SK-N-SH (cell line): ENCODE measurements around the gene RPS23.

Source experiments
- EP300 ChIP-seq, 2 experiments: IDR thresholded peaks; 2 replicates each; pipeline versions ENCODE4 v1.4.0 to v1.6.1; 2012; ENCODE audit warnings: borderline replicate concordance in 1 of 2, low read depth in 1 of 2, low read length in 1 of 2
- GATA2 ChIP-seq: sonication (generic); formaldehyde crosslinking; IDR thresholded peaks from 2 replicates; pipeline ENCODE4 v1.5.0; 2020; ENCODE audit warnings: mild to moderate bottlenecking, missing genetic modification reagents
- NFIC ChIP-seq: IDR thresholded peaks from 2 replicates; pipeline ENCODE4 v1.4.0; 2012; ENCODE audit warnings: borderline replicate concordance
- TF ChIP-seq, protein P1 (sequence below): fragments of 200-600 bp; sonication (generic); IDR thresholded peaks from 2 replicates; pipeline ENCODE4 v1.6.1; 2017; ENCODE audit warnings: antibody characterized with exemption, mild to moderate bottlenecking, moderate library complexity
- TF ChIP-seq, protein P2 (sequence below): IDR thresholded peaks from 2 replicates; pipeline ENCODE4 v1.4.0; 2012; ENCODE audit warnings: low read depth, borderline replicate concordance
- TF ChIP-seq, protein P3 (sequence below): IDR thresholded peaks from 2 replicates; pipeline ENCODE4 v1.6.1; 2012; ENCODE audit warnings: mild to moderate bottlenecking, low read depth, low read length, moderate library complexity

DNA sequence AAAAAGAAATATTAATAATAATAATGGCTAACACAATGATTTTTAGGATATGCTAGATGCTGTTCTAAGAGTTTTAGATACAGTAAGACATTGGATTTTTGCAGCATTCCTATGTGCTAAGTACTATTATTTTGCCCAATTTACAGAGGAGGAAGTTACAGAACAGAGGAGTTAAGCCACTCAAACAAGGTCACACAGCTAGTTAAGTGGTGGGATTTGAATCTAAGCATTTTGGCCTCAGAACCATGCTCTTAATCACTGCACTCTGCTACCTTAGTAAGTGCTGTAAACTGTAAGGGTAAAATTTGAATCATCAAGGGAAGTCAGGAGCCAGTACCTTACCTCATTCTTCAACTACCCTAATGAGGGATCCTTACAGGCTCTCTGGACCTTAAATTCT is 25.4 kb downstream of the RPS23 start:
- TF ChIP-seq, protein P1, sequence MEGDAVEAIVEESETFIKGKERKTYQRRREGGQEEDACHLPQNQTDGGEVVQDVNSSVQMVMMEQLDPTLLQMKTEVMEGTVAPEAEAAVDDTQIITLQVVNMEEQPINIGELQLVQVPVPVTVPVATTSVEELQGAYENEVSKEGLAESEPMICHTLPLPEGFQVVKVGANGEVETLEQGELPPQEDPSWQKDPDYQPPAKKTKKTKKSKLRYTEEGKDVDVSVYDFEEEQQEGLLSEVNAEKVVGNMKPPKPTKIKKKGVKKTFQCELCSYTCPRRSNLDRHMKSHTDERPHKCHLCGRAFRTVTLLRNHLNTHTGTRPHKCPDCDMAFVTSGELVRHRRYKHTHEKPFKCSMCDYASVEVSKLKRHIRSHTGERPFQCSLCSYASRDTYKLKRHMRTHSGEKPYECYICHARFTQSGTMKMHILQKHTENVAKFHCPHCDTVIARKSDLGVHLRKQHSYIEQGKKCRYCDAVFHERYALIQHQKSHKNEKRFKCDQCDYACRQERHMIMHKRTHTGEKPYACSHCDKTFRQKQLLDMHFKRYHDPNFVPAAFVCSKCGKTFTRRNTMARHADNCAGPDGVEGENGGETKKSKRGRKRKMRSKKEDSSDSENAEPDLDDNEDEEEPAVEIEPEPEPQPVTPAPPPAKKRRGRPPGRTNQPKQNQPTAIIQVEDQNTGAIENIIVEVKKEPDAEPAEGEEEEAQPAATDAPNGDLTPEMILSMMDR, result no peak
- TF ChIP-seq, protein P2, sequence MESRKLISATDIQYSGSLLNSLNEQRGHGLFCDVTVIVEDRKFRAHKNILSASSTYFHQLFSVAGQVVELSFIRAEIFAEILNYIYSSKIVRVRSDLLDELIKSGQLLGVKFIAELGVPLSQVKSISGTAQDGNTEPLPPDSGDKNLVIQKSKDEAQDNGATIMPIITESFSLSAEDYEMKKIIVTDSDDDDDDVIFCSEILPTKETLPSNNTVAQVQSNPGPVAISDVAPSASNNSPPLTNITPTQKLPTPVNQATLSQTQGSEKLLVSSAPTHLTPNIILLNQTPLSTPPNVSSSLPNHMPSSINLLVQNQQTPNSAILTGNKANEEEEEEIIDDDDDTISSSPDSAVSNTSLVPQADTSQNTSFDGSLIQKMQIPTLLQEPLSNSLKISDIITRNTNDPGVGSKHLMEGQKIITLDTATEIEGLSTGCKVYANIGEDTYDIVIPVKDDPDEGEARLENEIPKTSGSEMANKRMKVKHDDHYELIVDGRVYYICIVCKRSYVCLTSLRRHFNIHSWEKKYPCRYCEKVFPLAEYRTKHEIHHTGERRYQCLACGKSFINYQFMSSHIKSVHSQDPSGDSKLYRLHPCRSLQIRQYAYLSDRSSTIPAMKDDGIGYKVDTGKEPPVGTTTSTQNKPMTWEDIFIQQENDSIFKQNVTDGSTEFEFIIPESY, result no peak
- no peak for TF ChIP-seq NFIC
- TF ChIP-seq EP300 (IDR thresholded peaks at IDR 0.05; ENCODE audit: borderline replicate concordance in 1 of 2, low read depth in 1 of 2, low read length in 1 of 2), result no peak
- TF ChIP-seq GATA2 (CRISPR knock-in tag), result no peak
- TF ChIP-seq, protein P3, sequence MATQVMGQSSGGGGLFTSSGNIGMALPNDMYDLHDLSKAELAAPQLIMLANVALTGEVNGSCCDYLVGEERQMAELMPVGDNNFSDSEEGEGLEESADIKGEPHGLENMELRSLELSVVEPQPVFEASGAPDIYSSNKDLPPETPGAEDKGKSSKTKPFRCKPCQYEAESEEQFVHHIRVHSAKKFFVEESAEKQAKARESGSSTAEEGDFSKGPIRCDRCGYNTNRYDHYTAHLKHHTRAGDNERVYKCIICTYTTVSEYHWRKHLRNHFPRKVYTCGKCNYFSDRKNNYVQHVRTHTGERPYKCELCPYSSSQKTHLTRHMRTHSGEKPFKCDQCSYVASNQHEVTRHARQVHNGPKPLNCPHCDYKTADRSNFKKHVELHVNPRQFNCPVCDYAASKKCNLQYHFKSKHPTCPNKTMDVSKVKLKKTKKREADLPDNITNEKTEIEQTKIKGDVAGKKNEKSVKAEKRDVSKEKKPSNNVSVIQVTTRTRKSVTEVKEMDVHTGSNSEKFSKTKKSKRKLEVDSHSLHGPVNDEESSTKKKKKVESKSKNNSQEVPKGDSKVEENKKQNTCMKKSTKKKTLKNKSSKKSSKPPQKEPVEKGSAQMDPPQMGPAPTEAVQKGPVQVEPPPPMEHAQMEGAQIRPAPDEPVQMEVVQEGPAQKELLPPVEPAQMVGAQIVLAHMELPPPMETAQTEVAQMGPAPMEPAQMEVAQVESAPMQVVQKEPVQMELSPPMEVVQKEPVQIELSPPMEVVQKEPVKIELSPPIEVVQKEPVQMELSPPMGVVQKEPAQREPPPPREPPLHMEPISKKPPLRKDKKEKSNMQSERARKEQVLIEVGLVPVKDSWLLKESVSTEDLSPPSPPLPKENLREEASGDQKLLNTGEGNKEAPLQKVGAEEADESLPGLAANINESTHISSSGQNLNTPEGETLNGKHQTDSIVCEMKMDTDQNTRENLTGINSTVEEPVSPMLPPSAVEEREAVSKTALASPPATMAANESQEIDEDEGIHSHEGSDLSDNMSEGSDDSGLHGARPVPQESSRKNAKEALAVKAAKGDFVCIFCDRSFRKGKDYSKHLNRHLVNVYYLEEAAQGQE, result no peak
